GM08714 (cell line): ENCODE data around the gene GRPEL2.
"Not testable (repeated sequence)": the region's sequence is repeated elsewhere in the genome, so short reads cannot be mapped to it uniquely, and the experiment has no call there.

Source experiments
- H3K4me3 ChIP-seq: fragments of 200-500 bp; sonication (Bioruptor generic); 2 replicates; pipeline ENCODE4 v1.5.1; 2014; ENCODE audit warnings: mild to moderate bottlenecking, low read length, inconsistent platforms
- ZNF274 ChIP-seq: IDR thresholded peaks from 2 replicates; pipeline ENCODE4 v1.6.1; 2012; ENCODE audit warnings: mild to moderate bottlenecking, low read depth, low read length

The GRPEL2 gene

GRCh38 chr5:149381986-149382338, 36.7 kb downstream of the GRPEL2 start:
- TF ChIP-seq ZNF274 = no peak
- H3K4me3 ChIP-seq = no peak overlapping the region

DNA sequence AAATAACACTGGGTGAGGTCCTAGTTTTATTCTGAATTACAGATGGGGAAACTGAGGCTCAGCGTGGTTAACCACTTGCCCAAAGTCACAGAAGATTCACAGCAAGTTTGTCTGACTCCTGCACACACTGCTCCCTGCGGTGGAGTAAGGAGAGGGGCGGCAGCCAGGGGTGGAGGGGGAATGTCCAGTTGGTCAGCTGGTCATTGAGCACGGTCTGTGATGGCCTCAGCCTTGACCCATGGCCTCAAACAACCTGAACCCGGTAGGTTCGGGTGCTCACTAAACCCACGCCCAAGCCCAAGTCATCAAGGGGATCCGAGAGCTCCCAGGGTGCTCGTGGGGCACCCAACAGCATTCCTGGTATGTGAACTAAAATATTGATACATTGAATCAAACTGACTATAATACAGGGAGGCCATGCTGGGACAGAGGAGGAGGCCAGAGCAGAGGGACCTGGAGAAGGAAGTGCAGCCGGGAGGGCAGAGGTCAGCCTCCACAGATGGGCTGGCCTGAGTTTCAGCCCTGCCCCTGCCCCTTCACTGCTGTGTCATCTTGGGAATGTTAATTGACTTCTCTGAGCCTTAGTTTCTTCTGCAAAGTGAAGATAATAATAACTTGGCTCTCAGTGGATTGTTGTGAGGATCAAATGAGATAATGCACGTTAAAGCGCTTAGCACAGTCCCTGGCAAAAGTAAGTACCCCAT, 37.4 kb downstream of the GRPEL2 start:
- H3K4me3 ChIP-seq = no peak overlapping the region
- TF ChIP-seq ZNF274 = no peak

DNA sequence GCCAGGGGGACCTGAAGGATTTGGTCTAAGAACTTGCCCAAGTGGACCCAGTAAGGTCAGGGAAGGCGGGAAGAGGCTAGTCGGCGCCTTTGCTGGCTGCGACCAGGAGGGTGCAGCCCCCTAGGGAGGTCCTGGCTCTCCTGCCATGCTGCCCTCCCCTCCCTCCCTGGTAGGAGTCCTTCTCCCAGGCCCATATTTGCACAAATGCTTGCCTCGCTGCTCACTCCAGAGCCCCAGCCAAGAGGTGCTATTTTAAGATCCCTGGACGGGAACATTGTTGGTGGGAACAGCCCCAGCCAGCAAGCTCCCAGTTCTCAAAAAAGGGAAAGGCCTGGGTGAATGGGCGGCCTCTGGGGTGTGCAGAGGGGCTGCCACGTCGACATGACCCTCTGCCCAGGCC, 38.1 kb downstream of the GRPEL2 start:
- H3K4me3 ChIP-seq = no peak overlapping the region
- TF ChIP-seq ZNF274 = no peak

- no peak overlapping the region for H3K4me3 ChIP-seq
- TF ChIP-seq ZNF274 = no peak
Observed at GRCh38 chr5:149386166-149386565, 40.9 kb downstream of the GRPEL2 start.

DNA sequence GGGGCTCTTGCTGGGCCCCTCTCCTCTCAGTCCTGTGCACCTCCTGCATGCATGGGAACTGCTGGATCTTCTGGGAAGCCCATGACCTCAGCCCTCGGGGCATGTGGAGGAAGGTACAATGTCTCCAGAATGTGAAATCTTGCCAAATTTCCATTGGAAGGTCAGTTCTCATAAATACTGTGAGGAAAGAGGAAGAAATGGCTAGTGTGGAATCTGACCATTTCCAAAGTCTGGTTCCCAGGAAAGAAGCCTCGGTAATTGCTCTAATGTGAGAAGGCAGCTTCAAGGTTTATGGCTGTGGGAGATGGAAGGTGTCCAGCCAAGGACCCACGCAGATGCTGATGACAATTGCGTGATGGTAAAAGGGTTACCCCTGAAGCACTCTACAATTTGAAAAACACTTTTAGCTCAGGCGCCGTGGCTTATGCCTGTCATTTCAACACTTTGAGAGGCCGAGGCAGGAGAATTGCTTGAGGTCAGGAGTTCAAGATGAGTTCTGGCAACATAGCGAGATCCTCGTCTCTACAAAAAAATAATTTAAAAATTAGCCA, 41.9 kb downstream of the GRPEL2 start:
- TF ChIP-seq ZNF274 = no peak
- H3K4me3 ChIP-seq = no peak overlapping the region

GRCh38 chr5:149387982-149388381, 42.7 kb downstream of the GRPEL2 start:
- no peak overlapping the region for H3K4me3 ChIP-seq
- TF ChIP-seq ZNF274 = no peak

GRCh38 chr5:149388498-149389190, 43.3 kb downstream of the GRPEL2 start:
- TF ChIP-seq ZNF274 = no peak
- H3K4me3 ChIP-seq = no peak overlapping the region

GRCh38 chr5:149389552-149390495, 44.5 kb downstream of the GRPEL2 start:
- no peak overlapping the region for H3K4me3 ChIP-seq
- no peak for TF ChIP-seq ZNF274

GRCh38 chr5:149391076-149391475, 45.8 kb downstream of the GRPEL2 start:
- H3K4me3 ChIP-seq = not testable (repeated sequence)

DNA sequence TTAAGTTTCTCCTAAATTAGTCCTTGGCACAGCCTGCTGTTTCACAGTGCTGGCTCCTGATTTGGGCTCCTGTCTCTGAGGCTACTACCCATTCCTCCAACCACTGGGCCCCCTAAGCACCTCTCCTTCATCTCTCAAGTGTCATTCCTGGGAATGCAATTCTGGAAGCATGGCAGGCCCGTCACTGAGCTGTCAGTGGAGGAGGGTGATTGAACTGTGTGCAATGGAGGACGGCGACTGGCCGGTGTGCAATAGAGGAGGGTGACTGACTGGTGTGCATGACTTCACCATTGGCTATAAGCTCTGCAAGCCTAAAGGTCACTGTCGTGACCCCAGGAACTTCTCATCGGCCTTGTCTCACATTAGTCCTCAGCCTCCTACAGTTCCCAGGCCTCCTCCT, 46.2 kb downstream of the GRPEL2 start:
- no peak for TF ChIP-seq ZNF274
- no peak overlapping the region for H3K4me3 ChIP-seq

GRCh38 chr5:149392718-149393117, 47.4 kb downstream of the GRPEL2 start:
- H3K4me3 ChIP-seq = no peak overlapping the region
- no peak for TF ChIP-seq ZNF274

GRCh38 chr5:149394996-149395395, 49.7 kb downstream of the GRPEL2 start:
- H3K4me3 ChIP-seq = not testable (repeated sequence)

DNA sequence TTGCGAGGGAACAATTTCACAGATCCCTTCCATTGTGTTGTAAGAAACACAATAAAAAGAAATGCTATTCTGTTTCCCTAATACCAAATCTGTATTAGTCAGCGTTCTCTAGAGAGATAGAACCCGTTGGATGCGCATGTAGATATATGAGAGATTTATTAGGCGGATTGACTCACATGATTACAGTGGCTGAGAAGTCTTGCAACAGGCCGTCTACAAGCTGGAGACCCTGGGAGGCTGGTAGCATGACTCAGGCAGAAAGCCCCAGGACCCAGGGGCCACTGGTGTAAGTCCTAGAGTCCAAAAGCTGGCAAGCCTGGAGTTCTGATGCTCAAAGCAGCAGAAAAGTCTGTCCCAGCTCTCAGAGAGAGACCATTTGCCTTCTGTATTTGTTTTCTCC, 52.2 kb downstream of the GRPEL2 start:
- no peak overlapping the region for H3K4me3 ChIP-seq
- no peak for TF ChIP-seq ZNF274

DNA sequence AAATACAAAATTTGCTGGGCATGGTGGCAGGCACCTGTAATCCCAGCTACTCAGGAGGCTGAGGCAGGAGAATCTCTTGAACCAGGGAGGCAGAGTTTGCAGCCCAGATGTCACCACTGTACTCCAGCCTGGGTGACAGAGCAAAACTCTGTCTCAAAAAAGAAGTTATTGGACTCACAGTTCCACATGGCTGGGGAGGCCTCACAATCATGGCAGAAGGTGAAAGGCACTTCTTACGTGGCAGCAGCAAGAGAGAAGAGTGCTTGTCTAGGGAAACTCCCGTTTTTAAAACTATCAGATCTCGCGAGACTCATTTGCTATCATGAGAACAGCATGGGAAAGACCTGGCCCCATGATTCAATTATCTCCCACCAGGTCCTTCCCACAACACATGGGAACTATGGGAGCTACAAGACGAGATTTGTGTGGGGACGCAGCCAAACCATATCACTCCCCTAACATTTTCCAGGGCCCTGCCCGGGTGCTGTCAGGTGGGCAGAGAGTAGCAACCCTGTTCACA, 53.5 kb downstream of the GRPEL2 start:
- H3K4me3 ChIP-seq = not testable (repeated sequence)
